22Rv1 (cell line): ENCODE results near the gene TNFAIP8.

Source experiments
- ZFX ChIP-seq: fragments of 450-650 bp; IDR thresholded peaks from 2 replicates; pipeline ENCODE4 v1.6.1; 2017; ENCODE audit warnings: antibody characterized with exemption, borderline replicate concordance
- TF ChIP-seq, protein P1 (sequence below): fragments of 450-650 bp; IDR thresholded peaks from 2 replicates; pipeline ENCODE4 v1.5.1; 2017; ENCODE audit warnings: mild to moderate bottlenecking

DNA sequence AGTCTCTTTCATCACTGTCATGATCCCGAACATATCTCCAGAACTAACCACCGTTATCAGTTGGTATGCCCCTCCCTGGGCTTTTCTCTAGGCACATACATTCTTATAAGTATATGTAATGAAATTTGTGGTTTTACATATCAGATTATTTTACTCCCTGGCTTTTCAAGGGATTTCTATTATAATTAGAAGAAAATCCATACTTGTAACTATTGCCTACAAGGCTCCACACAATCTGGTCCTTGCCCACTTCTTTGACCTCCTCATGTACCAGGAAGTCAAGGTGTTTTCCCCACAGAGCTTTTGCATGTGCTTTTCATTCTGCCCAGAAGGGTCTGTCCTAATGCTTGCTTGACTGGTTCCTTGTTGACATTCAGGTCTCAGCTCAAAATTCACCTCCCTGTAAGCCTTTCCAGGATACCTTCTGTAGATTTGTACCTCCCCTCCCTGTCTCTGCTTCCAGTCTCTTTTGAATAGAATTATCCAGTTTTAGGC is 62.8 kb downstream of the TNFAIP8 start:
- TF ChIP-seq, protein P1, sequence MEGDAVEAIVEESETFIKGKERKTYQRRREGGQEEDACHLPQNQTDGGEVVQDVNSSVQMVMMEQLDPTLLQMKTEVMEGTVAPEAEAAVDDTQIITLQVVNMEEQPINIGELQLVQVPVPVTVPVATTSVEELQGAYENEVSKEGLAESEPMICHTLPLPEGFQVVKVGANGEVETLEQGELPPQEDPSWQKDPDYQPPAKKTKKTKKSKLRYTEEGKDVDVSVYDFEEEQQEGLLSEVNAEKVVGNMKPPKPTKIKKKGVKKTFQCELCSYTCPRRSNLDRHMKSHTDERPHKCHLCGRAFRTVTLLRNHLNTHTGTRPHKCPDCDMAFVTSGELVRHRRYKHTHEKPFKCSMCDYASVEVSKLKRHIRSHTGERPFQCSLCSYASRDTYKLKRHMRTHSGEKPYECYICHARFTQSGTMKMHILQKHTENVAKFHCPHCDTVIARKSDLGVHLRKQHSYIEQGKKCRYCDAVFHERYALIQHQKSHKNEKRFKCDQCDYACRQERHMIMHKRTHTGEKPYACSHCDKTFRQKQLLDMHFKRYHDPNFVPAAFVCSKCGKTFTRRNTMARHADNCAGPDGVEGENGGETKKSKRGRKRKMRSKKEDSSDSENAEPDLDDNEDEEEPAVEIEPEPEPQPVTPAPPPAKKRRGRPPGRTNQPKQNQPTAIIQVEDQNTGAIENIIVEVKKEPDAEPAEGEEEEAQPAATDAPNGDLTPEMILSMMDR = no peak
- TF ChIP-seq ZFX = no peak
